PC-3 (cell line): Measurements from ENCODE around the gene AKAP7.

Experiments
- EZH2 ChIP-seq: fragments of 300-600 bp; sonication (generic); IDR thresholded peaks from one replicate; pipeline ENCODE4 v1.6.1; 2017; ENCODE audit warnings: antibody characterized with exemption, mild to moderate bottlenecking, low read length; ENCODE audit not compliant: unreplicated experiment
- TF ChIP-seq, protein P1 (sequence below): fragments of 300-600 bp; sonication (generic); conservative IDR thresholded peaks from 2 replicates; pipeline ENCODE4 v1.5.1; 2017; ENCODE audit warnings: antibody characterized with exemption, low read depth, mild to moderate bottlenecking, low read length

DNA sequence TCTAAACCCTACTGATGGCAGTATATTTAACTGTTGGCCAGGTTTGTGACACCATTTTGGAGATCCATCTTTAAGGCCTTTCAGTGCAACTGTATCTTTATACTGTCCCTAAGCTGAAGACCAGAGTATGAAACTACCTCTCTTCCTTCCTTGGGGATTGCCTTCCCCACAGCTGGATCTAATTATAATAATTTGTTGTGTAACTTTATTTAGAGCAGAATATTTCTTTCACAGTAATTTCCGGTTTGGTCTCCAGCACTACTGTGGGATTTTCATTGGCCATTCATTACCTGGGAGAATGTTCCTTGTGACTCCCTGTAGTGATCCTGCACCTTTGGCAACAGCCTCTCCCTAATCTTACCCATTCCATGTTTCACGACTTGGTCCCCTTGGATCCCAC is 75.2 kb downstream of the AKAP7 start:
- TF ChIP-seq, protein P1, sequence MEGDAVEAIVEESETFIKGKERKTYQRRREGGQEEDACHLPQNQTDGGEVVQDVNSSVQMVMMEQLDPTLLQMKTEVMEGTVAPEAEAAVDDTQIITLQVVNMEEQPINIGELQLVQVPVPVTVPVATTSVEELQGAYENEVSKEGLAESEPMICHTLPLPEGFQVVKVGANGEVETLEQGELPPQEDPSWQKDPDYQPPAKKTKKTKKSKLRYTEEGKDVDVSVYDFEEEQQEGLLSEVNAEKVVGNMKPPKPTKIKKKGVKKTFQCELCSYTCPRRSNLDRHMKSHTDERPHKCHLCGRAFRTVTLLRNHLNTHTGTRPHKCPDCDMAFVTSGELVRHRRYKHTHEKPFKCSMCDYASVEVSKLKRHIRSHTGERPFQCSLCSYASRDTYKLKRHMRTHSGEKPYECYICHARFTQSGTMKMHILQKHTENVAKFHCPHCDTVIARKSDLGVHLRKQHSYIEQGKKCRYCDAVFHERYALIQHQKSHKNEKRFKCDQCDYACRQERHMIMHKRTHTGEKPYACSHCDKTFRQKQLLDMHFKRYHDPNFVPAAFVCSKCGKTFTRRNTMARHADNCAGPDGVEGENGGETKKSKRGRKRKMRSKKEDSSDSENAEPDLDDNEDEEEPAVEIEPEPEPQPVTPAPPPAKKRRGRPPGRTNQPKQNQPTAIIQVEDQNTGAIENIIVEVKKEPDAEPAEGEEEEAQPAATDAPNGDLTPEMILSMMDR, result no peak
- TF ChIP-seq EZH2, result no peak
